ENCODE results near the gene ENTPD7. TPM values are rescaled to one million over a fixed set of nuclear protein-coding genes. Genes with fewer than 3 reads are reported as not detected.

ENTPD7 gene
- total RNA-seq, 1 donor from 2014 or later: 20.3 TPM

DNA sequence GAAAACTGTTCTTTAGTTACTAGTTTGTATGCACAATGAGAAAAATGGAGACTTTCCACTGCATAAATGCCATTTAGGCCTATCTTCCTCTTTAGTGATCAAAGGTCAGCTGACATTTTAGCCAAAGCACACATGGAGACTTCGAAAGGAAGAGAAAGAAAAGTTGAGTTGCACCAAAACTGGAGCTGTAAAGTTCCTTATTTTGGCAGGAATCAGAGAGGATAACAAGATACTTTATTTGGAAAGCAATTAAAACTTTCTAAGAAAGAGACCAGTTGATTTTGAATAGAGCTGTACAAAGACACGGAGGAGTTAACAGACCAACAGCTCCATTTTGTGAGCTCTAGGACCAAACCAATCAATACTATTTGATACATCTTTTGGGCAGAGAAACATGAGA, 14.2 kb downstream of the ENTPD7 start:
- DNase-seq (ENCODE audit: low read depth): no peak
- H3K4me3 ChIP-seq (ENCODE audit: low read depth, low read length): no peak overlapping the region
- TF ChIP-seq, protein P1, sequence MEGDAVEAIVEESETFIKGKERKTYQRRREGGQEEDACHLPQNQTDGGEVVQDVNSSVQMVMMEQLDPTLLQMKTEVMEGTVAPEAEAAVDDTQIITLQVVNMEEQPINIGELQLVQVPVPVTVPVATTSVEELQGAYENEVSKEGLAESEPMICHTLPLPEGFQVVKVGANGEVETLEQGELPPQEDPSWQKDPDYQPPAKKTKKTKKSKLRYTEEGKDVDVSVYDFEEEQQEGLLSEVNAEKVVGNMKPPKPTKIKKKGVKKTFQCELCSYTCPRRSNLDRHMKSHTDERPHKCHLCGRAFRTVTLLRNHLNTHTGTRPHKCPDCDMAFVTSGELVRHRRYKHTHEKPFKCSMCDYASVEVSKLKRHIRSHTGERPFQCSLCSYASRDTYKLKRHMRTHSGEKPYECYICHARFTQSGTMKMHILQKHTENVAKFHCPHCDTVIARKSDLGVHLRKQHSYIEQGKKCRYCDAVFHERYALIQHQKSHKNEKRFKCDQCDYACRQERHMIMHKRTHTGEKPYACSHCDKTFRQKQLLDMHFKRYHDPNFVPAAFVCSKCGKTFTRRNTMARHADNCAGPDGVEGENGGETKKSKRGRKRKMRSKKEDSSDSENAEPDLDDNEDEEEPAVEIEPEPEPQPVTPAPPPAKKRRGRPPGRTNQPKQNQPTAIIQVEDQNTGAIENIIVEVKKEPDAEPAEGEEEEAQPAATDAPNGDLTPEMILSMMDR (conservative IDR thresholded peaks at IDR 0.05; ENCODE audit: low read depth, low read length): no peak

DNA sequence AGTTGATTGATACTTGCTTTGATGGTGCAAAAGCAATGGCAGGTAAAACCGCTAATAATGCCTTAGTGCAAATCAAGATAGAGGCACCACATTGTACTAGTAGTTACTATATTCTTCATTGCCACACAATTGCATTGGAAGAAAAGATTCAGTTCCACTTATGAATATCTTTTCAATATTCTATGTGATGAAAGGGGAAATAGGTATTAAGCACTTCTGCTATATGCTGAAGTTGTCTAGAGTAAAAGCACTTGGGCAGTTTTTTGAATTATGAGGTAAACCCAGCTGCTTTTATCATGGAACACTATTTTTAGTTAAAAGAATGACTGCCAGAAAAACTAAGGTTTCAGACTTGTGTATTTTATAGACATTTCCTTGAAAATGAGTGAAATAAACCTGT, 15.5 kb downstream of the ENTPD7 start:
- H3K4me3 ChIP-seq (ENCODE audit: low read depth, low read length): no peak overlapping the region
- DNase-seq (ENCODE audit: low read depth): no peak
- TF ChIP-seq, protein P1 (conservative IDR thresholded peaks at IDR 0.05; ENCODE audit: low read depth, low read length): no peak

DNA sequence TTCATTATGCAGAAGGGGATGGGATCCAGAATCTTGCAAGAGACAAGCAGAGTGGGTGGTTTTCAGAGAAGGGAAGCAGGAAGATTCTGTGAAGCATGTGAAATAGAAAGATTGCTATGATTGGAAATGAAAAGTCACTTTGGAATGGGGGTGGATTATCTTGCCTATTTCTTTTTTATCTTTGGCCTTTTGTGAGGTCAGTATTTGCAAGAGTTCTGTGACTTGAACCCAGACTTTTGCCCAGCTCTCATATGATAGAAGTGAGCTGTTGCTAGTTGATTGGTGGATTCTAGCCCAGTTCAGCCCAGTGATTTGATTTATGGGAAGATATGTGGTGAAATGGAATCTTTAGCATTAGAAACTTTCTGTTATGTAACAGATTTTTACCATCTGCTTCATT, 17.1 kb downstream of the ENTPD7 start:
- H3K4me3 ChIP-seq (ENCODE audit: low read depth, low read length): no peak overlapping the region
- DNase-seq (ENCODE audit: low read depth): no peak
- TF ChIP-seq, protein P1 (conservative IDR thresholded peaks at IDR 0.05; ENCODE audit: low read depth, low read length): no peak

DNA sequence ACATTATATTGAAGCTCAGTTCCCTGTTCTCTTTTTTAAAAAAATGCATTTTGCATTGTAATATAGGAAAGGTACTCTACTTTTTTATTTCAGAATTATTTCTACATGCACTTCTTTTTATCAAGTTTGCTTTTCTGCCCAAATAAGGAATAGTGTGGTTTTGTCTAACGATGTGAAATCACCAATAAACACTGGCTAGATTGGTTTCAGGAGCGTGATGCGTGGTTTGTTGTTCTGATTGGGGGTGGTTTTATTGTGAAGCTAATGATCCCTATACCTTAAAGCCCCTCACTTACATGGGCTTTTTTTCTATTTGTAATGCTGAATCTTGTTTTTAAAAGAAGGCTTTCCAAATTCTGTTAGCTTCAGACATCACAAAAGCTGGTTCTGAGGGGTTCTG, 17.6 kb downstream of the ENTPD7 start:
- TF ChIP-seq, protein P1 (conservative IDR thresholded peaks at IDR 0.05; ENCODE audit: low read depth, low read length): no peak
- no peak for DNase-seq (ENCODE audit: low read depth)
- no peak overlapping the region for H3K4me3 ChIP-seq (ENCODE audit: low read depth, low read length)

DNA sequence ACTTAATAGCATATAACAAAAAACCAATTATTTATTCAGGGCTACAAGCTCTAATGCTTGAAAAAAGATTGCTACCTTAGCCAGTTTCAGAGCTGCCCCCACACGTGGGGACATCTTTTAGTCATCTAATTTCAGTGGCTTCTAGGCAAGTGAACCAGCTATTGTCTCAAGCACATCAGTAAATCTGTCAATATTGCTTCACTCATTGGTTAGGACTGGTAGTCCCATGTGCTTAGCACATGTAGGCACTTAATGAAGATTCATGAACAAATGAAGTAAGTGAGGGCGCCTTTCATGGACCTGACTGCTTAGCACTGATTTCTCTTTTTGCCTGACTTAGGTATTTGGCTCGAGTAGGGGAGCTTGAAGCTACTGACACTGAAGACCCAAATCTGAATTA, 19.6 kb downstream of the ENTPD7 start:
- TF ChIP-seq, protein P1 (conservative IDR thresholded peaks at IDR 0.05; ENCODE audit: low read depth, low read length): no peak
- DNase-seq (ENCODE audit: low read depth): no peak
- H3K4me3 ChIP-seq (ENCODE audit: low read depth, low read length): no peak overlapping the region

DNA sequence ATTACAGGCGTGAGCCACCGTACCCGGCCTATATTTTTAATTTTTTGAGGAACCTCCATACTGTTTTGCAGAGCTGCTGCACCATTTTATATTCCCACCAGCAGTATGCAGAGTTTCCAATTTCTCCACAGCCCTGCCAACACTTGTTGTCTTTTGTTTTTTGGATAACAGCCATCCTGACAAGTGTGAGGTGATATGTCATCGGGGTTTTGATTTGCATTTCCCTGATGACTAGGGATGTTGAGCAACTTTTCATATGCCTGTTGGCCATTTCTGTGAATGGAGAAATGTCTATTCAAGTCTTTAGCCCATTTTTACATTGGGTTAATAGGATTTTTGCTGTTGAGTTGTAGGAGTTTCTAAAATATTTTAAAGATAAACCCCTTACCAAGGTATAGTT, 22.2 kb downstream of the ENTPD7 start:
- peak; percentile 78 for DNase-seq (ENCODE audit: low read depth)
- TF ChIP-seq, protein P1 (conservative IDR thresholded peaks at IDR 0.05; ENCODE audit: low read depth, low read length): no peak
- H3K4me3 ChIP-seq (ENCODE audit: low read depth, low read length): no peak overlapping the region

DNA sequence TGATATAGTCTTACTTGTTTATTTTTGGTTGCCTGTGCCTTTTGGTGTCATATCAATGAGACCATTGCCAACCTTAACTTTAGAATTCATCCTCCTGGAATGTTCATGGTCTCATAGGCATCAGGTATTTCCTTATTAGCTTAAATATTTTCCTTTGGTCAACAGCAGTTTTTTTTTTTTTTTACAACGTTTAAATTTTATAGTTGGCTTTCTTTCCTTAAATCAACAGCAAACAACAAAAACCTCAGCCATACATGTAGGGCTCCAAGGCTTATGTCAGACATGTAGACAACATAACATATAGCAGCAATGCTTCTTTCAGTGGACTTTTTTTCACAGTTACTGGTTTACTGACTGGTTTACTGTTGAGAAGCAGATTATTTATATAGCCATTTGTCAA, 22.7 kb downstream of the ENTPD7 start:
- TF ChIP-seq, protein P1 (conservative IDR thresholded peaks at IDR 0.05; ENCODE audit: low read depth, low read length): no peak
- no peak overlapping the region for H3K4me3 ChIP-seq (ENCODE audit: low read depth, low read length)
- DNase-seq (ENCODE audit: low read depth): no peak

Measured in epithelial cell of proximal tubule (primary cell).